HS-27A (cell line): ENCODE measurements around the gene RALGAPA2.

Experiments
- DNase-seq: peaks from one replicate; pipeline ENCODE4 v3.0.0-alpha.2; 2012; ENCODE audit warnings: low read depth, missing footprints

Gene RALGAPA2

GRCh38 chr20:20712474-20713243 is at the start of gene RALGAPA2:
Gene RALGAPA2 (minus strand): TSS chr20:20712644. CDS start chr20:20712480, 164 bp downstream.
- peak; percentile 95 for DNase-seq

GRCh38 chr20:20761301-20761700 is 48.9 kb upstream of the RALGAPA2 start:
- DNase-seq = no peak

DNA sequence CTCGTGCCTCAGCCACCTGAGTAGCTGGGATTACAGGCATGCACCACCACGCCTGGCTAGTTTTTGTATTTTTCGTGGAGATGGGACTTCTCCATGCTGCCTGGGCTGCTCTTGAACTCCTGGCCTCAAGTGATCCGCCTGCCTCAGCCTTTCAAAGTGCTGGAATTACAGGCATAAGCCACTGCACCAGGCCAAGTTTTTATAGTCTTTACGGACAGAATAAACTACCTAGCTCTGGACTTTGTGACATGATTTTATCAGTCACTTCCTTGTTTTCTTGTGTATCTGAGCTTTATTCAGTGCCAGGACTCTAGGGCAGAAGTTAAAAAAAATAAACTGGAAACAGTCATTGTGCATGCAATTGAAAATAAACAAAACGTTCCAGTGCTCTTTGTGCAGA is 46.7 kb upstream of the RALGAPA2 start:
- DNase-seq = no peak

- no peak for DNase-seq
Observed at GRCh38 chr20:20755674-20756319, 43.4 kb upstream of the RALGAPA2 start.

DNA sequence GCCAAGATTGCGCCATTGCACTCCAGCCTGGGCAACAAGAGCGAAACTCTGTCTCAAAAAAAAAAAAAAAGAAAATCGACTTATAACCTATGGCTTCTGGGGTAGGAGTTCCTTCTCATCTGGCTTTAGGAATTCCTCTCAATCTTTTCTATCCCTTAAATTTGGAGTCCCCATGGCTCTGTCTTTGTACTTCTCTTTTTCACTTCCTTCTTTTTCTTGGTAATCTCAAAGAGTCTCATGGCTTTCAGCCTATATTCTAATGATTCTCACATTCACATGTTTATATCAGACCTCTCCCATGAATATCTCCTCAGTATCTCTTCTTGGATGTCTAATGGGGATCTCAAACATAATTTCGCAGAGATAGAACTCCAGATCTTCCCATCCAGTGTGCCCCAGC is 42.8 kb upstream of the RALGAPA2 start:
- no peak for DNase-seq

DNA sequence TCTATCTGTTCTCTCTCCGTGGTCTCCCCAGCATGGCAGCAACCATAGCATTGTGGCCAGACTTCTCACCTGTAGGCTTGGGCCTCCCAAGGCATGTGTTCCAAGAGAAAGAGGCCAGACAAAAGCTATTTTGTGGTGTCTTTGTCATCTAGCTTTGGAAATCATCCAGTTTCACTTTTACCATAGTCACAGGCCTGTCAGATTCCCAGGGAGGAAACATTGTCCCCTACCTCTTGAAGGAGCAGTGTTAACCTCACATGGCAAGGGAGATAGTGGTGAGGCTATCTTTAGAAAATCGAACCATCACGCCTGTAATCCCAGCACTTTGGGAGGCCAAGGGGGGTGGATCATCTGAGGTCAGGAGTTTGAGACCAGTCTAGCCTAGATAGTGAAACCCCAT is 42.3 kb upstream of the RALGAPA2 start:
- DNase-seq = no peak

DNA sequence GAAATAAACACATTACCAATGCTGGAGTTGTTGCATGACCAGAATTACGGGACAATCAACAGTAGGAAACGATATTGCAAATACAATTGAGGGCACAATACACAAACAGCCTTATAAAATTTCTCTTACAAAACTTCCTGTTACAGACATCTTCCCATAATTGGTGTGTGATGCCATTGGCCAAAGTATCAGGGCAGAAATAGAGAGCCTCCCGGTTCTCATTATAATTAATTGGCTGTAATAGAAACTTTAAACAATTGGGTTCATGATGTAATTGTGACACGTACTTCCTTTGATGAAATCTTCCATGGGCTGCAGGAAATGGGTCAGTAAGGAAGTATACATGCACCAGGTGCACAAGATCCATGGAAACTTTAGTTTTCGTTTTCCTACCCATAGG is 40.3 kb upstream of the RALGAPA2 start:
- DNase-seq = no peak

DNA sequence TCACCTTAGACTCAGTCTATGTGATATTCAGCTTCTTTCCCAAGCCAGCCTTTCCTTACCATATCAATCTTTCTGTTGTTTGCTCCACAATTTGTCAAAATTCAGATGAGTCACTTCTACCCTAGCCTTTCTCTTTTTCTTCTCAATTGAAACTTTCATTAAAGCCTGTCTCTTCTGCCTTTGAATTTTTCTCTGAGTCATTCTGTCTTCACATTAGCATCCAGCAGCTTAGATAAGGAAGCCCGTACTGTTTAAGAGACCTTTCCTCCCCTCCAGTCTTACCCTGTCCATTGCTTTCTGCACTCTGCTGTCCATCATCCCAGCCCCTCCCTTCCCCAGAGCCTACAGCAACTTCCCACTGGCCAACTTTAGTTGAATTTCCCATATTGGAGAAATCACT is 34.9 kb upstream of the RALGAPA2 start:
- DNase-seq = no peak

- DNase-seq = no peak
Observed at GRCh38 chr20:20744170-20744725, 31.8 kb upstream of the RALGAPA2 start.

- DNase-seq = no peak
Observed at GRCh38 chr20:20743511-20744169, 31.2 kb upstream of the RALGAPA2 start.

- DNase-seq = no peak
Observed at GRCh38 chr20:20741087-20742045, 28.9 kb upstream of the RALGAPA2 start.

DNA sequence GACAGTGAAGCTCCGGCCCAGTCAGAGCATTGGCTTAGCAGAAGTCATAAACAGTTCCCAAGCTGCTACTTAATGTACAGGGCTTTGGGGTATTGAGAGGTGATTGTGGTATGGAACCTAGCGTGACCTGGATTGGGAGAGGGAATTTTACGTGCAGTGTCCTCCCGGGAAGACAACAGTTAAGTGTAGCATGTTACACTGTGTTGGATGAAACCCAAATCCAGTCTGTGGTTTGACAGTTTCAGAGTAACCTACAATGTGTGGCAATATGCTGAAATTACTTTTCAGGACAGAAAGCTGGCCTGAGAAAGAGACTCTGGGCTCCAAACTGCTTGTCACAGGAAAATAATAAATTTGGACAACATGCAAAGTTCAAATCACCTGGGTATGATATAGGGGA is 28.1 kb upstream of the RALGAPA2 start:
- DNase-seq = no peak

DNA sequence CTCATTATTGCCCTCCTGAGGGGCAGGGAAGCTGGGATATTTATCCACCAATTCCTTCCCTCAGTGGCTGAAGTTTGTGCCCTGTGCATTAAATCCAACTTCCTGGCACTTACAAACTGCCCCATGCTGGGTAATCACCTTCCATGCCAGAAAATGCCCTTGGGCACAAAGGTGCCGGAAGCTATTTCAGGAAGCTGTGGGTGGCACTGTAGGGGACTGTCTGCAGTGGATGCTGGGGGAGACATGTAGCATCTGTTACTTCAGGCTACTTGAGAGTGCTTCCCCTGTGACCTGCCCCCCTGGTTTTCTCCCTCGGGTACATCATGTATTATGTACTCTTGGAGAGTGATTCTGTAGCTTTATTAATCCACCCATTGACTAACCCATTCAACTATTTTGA is 24.7 kb upstream of the RALGAPA2 start:
- DNase-seq = no peak

GRCh38 chr20:20736303-20736702 is 23.9 kb upstream of the RALGAPA2 start:
- DNase-seq = no peak

DNA sequence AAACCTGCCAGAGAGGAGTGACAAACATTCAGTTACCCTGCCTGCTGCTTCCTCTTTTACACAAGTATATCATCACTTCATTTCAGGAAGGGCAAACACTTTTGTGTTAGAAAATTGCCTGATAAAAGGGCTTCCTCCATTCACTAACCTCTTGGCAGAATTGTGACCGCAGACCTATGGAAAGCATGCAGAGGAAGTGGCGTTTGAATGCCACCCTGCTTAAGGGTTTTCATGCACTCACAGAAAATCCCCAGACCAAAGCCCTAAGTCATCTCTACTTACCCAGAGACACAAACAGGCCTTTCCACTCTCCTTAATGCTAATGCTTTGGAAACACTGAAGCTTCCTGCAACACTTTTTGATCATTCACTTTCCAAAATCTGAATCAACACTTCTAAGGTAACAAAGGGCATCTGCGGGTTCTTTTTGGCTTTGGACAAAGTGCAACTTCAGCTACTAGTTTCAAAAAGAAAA is 22.1 kb upstream of the RALGAPA2 start:
- DNase-seq = no peak

GRCh38 chr20:20733943-20734342 is 21.5 kb upstream of the RALGAPA2 start:
- no peak for DNase-seq

GRCh38 chr20:20732641-20733040 is 20.2 kb upstream of the RALGAPA2 start:
- DNase-seq = no peak

- no peak for DNase-seq
Observed at GRCh38 chr20:20731945-20732296, 19.5 kb upstream of the RALGAPA2 start.

DNA sequence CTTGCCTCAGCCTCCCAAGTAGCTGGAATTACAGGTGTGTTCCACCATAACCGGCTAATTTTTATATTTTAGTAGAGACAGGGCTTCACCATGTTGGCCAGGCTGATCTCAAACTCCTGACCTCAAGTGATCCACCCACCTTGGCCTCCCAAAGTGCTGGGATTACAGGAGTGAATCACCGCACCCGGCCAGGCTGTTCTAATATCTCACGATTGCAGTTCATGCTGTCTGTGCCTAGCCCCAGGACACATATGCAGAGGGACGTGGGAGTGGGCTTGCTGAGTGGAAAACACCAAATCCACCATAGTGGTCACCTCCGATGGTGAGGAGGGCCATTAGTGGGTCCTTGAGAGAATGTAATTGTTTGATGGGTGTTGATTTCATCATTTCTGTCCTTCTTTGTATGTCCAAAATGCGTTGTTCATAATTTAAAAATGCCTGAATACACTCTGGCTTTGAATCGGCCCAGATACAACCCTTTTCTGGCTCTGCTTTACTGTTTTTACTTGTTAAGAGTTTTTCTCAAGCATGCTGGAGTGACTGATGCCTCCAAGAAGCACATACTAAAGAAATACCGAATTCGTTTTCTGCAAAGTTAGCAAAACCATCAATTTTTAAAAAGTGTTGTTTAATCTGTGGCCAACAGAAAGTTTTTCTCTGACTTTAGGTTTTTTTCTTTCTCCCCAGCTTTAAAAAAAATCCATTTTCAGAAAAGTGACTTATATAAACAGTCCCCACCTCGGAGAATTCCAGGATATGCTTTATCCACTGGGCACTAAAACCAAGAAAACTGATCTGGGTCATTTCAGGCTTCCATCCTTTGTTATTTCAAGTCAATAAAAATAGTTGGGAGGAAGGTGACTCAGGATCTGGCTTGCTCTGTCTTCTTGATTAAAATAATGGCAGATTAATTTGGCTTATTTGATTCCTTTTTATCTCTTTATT is 18.8 kb upstream of the RALGAPA2 start:
- DNase-seq = no peak

DNA sequence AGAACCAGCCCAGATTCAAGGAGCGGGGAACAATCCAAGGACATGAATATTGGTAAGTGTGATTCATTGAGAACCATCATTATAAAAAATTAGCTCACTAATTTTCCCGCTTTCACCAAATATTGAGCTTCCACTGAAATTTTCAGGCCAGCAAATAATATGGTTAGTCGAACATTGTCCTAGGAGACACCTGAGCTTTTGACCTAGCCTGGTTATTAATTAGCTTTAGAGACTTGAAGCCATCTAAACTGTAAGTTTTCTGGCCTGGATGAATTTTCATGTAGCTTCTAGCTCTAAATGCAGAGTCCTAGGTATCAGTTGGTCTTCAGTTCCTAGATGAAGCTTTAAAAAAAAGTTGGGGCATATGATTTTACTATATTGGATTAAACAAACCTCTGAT is 17.1 kb upstream of the RALGAPA2 start:
- DNase-seq = no peak

GRCh38 chr20:20721489-20721888 is 9.0 kb upstream of the RALGAPA2 start:
- DNase-seq = no peak
